ENCODE measurements around the gene B3GNT8. TPM values are rescaled to one million over a fixed set of nuclear protein-coding genes. Genes with fewer than 3 reads are reported as not detected.

B3GNT8 gene
- total and polyA plus RNA-seq, 2 of the 4 experiments (the other 2 are of a cell fraction) = 0.36 TPM

GRCh38 chr19:41422456-41422855 is 4.7 kb downstream of the B3GNT8 start:
- Histone ChIP-seq H3K56ac (ENCODE audit: extremely low read depth, insufficient read depth, low read length) (no peak overlapping the region), H3K27ac (ENCODE audit: insufficient read depth, low read length) (no peak overlapping the region), H2AFZ (replicated peaks; ENCODE audit: low read length, poor library complexity) (no peak overlapping the region), H4K20me1 (ENCODE audit: insufficient read depth, low read length) (no peaks in the 10 kb centered on the region), H3K79me1 (ENCODE audit: low read depth in 1 of 2, low read length in 2 of 2) (no peaks in the 10 kb centered on the region), H3K4me3 (ENCODE audit: insufficient read depth, low read depth, low read length) (no peak overlapping the region), H2AK5ac (ENCODE audit: low read depth, low read length) (no peak overlapping the region), H3K9ac (ENCODE audit: low read depth, low read length) (no peak overlapping the region), H3K23ac (ENCODE audit: low read depth, low read length) (no peak overlapping the region), H3K27me3 (ENCODE audit: control insufficient read depth, insufficient read depth, low read length) (no peaks in the 10 kb centered on the region), H3K9me3 (ENCODE audit: control insufficient read depth, insufficient read depth, low read length) (no peaks in the 10 kb centered on the region), H2BK20ac (ENCODE audit: low read depth, low read length) (no peak overlapping the region), H3K36me3 (ENCODE audit: control insufficient read depth, insufficient read depth, low read length) (peaks cover 48% of the 10 kb centered on the region), H2BK5ac (ENCODE audit: low read depth, low read length, poor library complexity, severe bottlenecking) (no peak overlapping the region), H2BK120ac (ENCODE audit: low read depth, low read length) (no peak overlapping the region), H3K9me1 (ENCODE audit: insufficient read depth, low read length) (no peaks in the 10 kb centered on the region; the same call in 1 of the 2 replicates), H3K4me1 (ENCODE audit: control insufficient read depth, insufficient read depth, low read length) (peaks cover 5% of the 10 kb centered on the region; the same call in 1 of the 2 replicates), H4K5ac (ENCODE audit: low read depth, low read length) (no peak overlapping the region), H3K4ac (ENCODE audit: low read depth, low read length) (no peak overlapping the region), H4K91ac (ENCODE audit: insufficient read depth, low read depth, low read length) (no peak overlapping the region), H3K18ac (ENCODE audit: low read depth, low read length) (no peak overlapping the region), H3K4me2 (ENCODE audit: low read depth, low read length) (no peak overlapping the region), H2BK15ac (ENCODE audit: low read depth, low read length) (no peak overlapping the region), H3K14ac (replicated peaks; ENCODE audit: low read depth, low read length) (no peak overlapping the region), H4K8ac (ENCODE audit: low read depth in 2 of 2, low read length in 2 of 2) (no peak overlapping the region), H2AK9ac (replicated peaks; ENCODE audit: low read depth, low read length, poor library complexity) (no peak overlapping the region)
- dilution Hi-C loops (cut with HindIII; ENCODE audit: low sequenced_read_pairs, unreplicated experiment) = no loop called here
- in situ Hi-C loops (cut with MboI; ENCODE audit: low sequenced_read_pairs) = no loop called here
- ATAC-seq (ENCODE audit: low read depth) (no peak), DNase-seq (no peak)
- no TSS peak for BruUV-seq (replicated peaks)
- ChIA-PET POLR2A (ENCODE audit: unreplicated experiment) (no interaction called here), CTCF (no interaction called here)
- 73% methylated on average over 11 of the region's 18 CpGs; no CpG with 5 or more reads in 1 of the 2 experiments for WGBS, 2 experiments (ENCODE audit: extremely low coverage in 2 of 2, insufficient read length in 1 of 2)
- intact Hi-C loops (cut with micrococcal nuclease) = loop anchor here (10.0 kb wide), 1 partner anchor 218 kb away; no protein-coding TSS in a partner anchor
- TF ChIP-seq SMC3 (IDR thresholded peaks at IDR 0.05; ENCODE audit: low read depth, low read length) = no peak
- no peak for TF ChIP-seq MAZ (IDR thresholded peaks at IDR 0.05; ENCODE audit: borderline replicate concordance, low read depth, low read length)
- TF ChIP-seq POLR2A (IDR thresholded peaks at IDR 0.05; ENCODE audit: low read depth, low read length) = no peak
- no peak for TF ChIP-seq RCOR1 (IDR thresholded peaks at IDR 0.05; ENCODE audit: insufficient replicate concordance, low read length)
